ENCODE data around the gene CDH13. TPM values are rescaled to one million over a fixed set of nuclear protein-coding genes. Genes with fewer than 3 reads are reported as not detected.

The CDH13 gene
- total RNA-seq, 1 experiment from 2014 or later: 49.3 TPM

DNA sequence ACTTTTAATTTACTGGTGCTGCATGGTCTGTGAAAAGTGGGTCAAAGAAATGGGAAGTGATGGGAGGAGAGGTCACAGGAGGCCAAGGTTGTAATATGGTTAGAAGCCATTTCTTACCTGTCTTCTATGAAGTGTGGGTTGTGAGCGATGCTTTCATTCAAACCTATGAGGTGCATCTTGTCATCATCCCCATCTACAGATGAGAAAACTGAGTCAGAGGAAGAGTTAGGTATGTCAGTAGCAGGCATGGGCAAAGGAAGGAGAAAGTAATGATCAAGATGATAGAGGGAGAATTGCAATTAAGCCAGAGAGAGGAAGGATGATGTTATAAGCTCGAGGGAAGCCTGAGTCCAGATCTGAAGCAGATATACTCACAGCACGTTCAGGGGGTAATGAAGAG lies 19.7 kb downstream of the CDH13 start:
- no peak overlapping the region for H3K4me3 Mint-ChIP-seq (ENCODE audit: unreplicated experiment)
- no peaks in the 10 kb centered on the region for H3K9me3 Mint-ChIP-seq (ENCODE audit: unreplicated experiment)
- TF ChIP-seq, protein P1, sequence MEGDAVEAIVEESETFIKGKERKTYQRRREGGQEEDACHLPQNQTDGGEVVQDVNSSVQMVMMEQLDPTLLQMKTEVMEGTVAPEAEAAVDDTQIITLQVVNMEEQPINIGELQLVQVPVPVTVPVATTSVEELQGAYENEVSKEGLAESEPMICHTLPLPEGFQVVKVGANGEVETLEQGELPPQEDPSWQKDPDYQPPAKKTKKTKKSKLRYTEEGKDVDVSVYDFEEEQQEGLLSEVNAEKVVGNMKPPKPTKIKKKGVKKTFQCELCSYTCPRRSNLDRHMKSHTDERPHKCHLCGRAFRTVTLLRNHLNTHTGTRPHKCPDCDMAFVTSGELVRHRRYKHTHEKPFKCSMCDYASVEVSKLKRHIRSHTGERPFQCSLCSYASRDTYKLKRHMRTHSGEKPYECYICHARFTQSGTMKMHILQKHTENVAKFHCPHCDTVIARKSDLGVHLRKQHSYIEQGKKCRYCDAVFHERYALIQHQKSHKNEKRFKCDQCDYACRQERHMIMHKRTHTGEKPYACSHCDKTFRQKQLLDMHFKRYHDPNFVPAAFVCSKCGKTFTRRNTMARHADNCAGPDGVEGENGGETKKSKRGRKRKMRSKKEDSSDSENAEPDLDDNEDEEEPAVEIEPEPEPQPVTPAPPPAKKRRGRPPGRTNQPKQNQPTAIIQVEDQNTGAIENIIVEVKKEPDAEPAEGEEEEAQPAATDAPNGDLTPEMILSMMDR (IDR thresholded peaks at IDR 0.05; ENCODE audit: unreplicated experiment): no peak
- no TSS peak for BruUV-seq (replicated peaks)
- DNase-seq (ENCODE audit: unreplicated experiment): no peak
- H3K27me3 Mint-ChIP-seq (ENCODE audit: insufficient read depth, unreplicated experiment): no peaks in the 10 kb centered on the region
- no peaks in the 10 kb centered on the region for H3K36me3 Mint-ChIP-seq (ENCODE audit: insufficient read depth, unreplicated experiment)
- ChIA-PET POLR2A (interaction anchor here (1.4 kb wide), 1 partner anchor 12 kb away, joined by 3 read pairs; no protein-coding TSS in a partner anchor), CTCF (interaction anchor here (1.4 kb wide), 1 partner anchor 383 kb away, joined by 4 read pairs; no protein-coding TSS in a partner anchor)
- intact Hi-C loops (cut with micrococcal nuclease): no loop called here
- H3K27ac Mint-ChIP-seq (ENCODE audit: low read depth, unreplicated experiment): no peak overlapping the region
- H3K4me1 Mint-ChIP-seq (ENCODE audit: insufficient read depth, unreplicated experiment): peaks cover 20% of the 10 kb centered on the region

DNA sequence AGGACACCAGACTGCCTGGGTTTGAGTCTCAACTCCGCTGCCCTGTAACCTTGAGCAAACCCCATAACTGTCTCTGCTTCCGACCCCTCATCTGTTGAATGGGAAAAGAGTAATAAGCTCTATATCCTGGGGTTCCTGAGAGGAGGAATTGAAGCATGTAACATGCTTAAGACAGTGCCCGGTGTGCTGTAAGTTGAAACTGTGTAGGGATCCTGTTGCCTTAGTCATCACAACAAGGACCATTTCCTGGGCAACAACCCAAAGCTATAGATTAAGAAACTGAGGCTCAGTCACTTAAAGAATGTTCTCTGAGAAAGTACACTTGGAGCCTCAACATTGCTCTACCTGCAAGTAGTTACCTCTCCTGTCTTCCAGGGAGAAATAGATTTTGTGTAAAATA lies 23.0 kb downstream of the CDH13 start:
- Mint-ChIP-seq H3K36me3 (ENCODE audit: insufficient read depth, unreplicated experiment) (peaks cover 4% of the 10 kb centered on the region), H3K9me3 (ENCODE audit: unreplicated experiment) (no peaks in the 10 kb centered on the region), H3K27ac (ENCODE audit: low read depth, unreplicated experiment) (no peak overlapping the region), H3K4me1 (ENCODE audit: insufficient read depth, unreplicated experiment) (peaks cover 38% of the 10 kb centered on the region), H3K27me3 (ENCODE audit: insufficient read depth, unreplicated experiment) (no peaks in the 10 kb centered on the region), H3K4me3 (ENCODE audit: unreplicated experiment) (no peak overlapping the region)
- TF ChIP-seq, protein P1 (IDR thresholded peaks at IDR 0.05; ENCODE audit: unreplicated experiment): no peak
- no TSS peak for BruUV-seq (replicated peaks)
- ChIA-PET CTCF (interaction anchor here (0.7 to 6.4 kb wide), 5 partner anchors 9 to 1502 kb away, joined by 3 to 87 read pairs (median 4); no protein-coding TSS in a partner anchor), POLR2A (interaction anchor here (1.2 kb wide), 1 partner anchor 15 kb away, joined by 3 read pairs; no protein-coding TSS in a partner anchor)
- no peak for DNase-seq (ENCODE audit: unreplicated experiment)
- intact Hi-C loops (cut with micrococcal nuclease): loop anchor here (5.0 kb wide), 2 partner anchors 48 to 693 kb away; no protein-coding TSS in a partner anchor

DNA sequence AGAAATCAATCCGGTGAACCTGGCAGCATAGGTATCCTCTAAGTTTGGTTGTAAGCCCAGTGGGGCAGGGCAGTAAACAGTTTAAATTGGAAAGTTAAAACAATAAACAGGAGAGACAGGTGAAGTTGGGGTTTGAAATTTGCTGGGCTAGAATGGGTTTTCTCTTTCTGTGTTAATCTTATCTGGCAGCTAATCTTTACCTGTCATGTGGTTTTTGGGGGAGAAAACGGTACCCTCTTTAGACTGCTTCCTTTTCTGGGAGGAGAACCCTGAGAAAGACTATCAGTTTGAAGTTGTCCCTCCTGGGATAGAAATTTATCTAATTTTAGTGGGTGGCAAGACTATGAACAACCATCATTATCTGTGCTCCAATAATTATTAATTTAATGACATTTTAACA lies 24.0 kb downstream of the CDH13 start:
- CTCF ChIA-PET: interaction anchor here (6.4 kb wide), 1 partner anchor 10 kb away, joined by 87 read pairs; no protein-coding TSS in a partner anchor
- no peak overlapping the region for H3K4me3 Mint-ChIP-seq (ENCODE audit: unreplicated experiment)
- no peaks in the 10 kb centered on the region for H3K9me3 Mint-ChIP-seq (ENCODE audit: unreplicated experiment)

DNA sequence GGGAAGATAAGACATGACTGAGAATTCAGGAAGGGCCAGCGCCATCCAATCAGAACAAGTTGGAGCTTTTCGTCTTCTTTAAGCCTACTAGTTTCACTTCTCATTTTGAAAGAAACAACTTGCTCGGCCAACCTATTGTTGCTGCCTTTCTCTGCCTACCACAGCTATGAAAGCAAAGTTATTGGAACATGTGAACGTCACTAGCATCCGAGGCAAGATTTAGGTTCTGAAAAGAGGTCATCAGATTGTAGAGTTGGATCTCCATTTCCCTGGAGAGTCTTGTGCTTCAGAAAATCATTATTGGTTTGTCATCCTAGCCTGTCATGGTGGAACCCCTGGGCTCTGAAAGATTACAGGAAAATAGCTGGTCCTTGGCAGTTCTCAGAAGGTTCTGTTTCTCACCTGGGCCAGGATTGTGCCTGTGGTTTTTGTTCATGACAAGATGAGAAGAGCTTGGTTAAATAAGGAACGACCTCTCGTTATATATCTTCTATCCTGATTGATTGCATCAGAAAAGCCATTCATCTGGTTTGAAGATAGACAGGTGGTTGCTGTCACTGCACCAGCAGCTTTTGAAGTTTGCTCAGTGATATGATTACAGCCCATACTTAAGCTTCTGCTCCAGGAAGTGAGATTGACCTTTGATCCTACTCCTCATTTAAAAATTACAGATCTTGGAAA lies 25.3 kb downstream of the CDH13 start:
- DNase-seq (ENCODE audit: unreplicated experiment): no peak
- Mint-ChIP-seq H3K27ac (ENCODE audit: low read depth, unreplicated experiment) (peak overlapping the region; percentile 88), H3K9me3 (ENCODE audit: unreplicated experiment) (no peaks in the 10 kb centered on the region), H3K4me1 (ENCODE audit: insufficient read depth, unreplicated experiment) (peaks cover 50% of the 10 kb centered on the region), H3K36me3 (ENCODE audit: insufficient read depth, unreplicated experiment) (peaks cover 4% of the 10 kb centered on the region), H3K4me3 (ENCODE audit: unreplicated experiment) (no peak overlapping the region), H3K27me3 (ENCODE audit: insufficient read depth, unreplicated experiment) (no peaks in the 10 kb centered on the region)
- BruUV-seq (replicated peaks): no TSS peak
- ChIA-PET POLR2A (interaction anchor here (0.7 to 1.1 kb wide), 2 partner anchors 13 to 20 kb away, joined by 3 to 6 read pairs; no protein-coding TSS in a partner anchor), CTCF (interaction anchor here (1.0 to 6.4 kb wide), 5 partner anchors 11 to 794 kb away, joined by 3 to 87 read pairs (median 4); no protein-coding TSS in a partner anchor)
- intact Hi-C loops (cut with micrococcal nuclease): loop anchor here (5.0 kb wide), 2 partner anchors 45 to 690 kb away; no protein-coding TSS in a partner anchor
- TF ChIP-seq, protein P1 (IDR thresholded peaks at IDR 0.05; ENCODE audit: unreplicated experiment): no peak

More for the DNA sequence above, 24.0 kb downstream of the CDH13 start:
- H3K4me1 Mint-ChIP-seq (ENCODE audit: insufficient read depth, unreplicated experiment): peaks cover 45% of the 10 kb centered on the region
- H3K27ac Mint-ChIP-seq (ENCODE audit: low read depth, unreplicated experiment): no peak overlapping the region
- intact Hi-C loops (cut with micrococcal nuclease): loop anchor here (5.0 kb wide), 2 partner anchors 46 to 691 kb away; no protein-coding TSS in a partner anchor
- DNase-seq (ENCODE audit: unreplicated experiment): no peak
- no TSS peak for BruUV-seq (replicated peaks)
- no peaks in the 10 kb centered on the region for H3K27me3 Mint-ChIP-seq (ENCODE audit: insufficient read depth, unreplicated experiment)
- POLR2A ChIA-PET: no interaction called here
- TF ChIP-seq, protein P1 (IDR thresholded peaks at IDR 0.05; ENCODE audit: unreplicated experiment): no peak
- peaks cover 4% of the 10 kb centered on the region for H3K36me3 Mint-ChIP-seq (ENCODE audit: insufficient read depth, unreplicated experiment)

Data from MCF 10A (cell line).